Mucosa of descending colon (tissue), 3 donors: Measurements from ENCODE around the gene NFKBIE. TPM values are rescaled to one million over a fixed set of nuclear protein-coding genes. Genes with fewer than 3 reads are reported as not detected.
A peak's percentile ranks its signal among the peaks of the same experiment; 100 is the strongest.

ENCODE experiments used
- ATAC-seq: fragments of 200-7000 bp; cut with Tn5 transposase; one replicate; pipeline ENCODE4 v1.9.1; 2020; ENCODE audit warnings: mild to moderate bottlenecking, moderate library complexity
- DNase-seq, 3 donors: peaks; one replicate each; pipeline ENCODE4 v3.0.0-alpha.2; 2020
- H3K36me3 ChIP-seq: fragments of 200-600 bp; one replicate; pipeline ENCODE4 v1.8.0; 2021; ENCODE audit warnings: low read depth, mild to moderate bottlenecking
- H3K4me1 ChIP-seq: fragments of 200-600 bp; one replicate; pipeline ENCODE4 v1.8.0; 2021; ENCODE audit warnings: low read depth, mild to moderate bottlenecking
- H3K4me3 ChIP-seq: fragments of 200-600 bp; one replicate; pipeline ENCODE4 v1.8.0; 2021; ENCODE audit warnings: mild to moderate bottlenecking
- H3K9me3 ChIP-seq: fragments of 200-600 bp; one replicate; pipeline ENCODE4 v1.8.0; 2021; ENCODE audit warnings: mild to moderate bottlenecking
- CTCF ChIP-seq: fragments of 200-600 bp; IDR thresholded peaks from one replicate; pipeline ENCODE4 v1.8.0; 2022; ENCODE audit warnings: antibody characterized with exemption, mild to moderate bottlenecking
- intact Hi-C, 2 donors: fragments of 100-400 bp; cut with DNase I in 1 of 2; cut with micrococcal nuclease in 1 of 2; formaldehyde crosslinking; loops; one replicate each; pipeline versions ENCODE4 v1.11.0 to v1.11.1; 2022; cut with DNase I, micrococcal nuclease
- total RNA-seq, 3 donors: library from RNA; stranded (reverse); fragmentation: NEBNext Ultra II Directional in 2 of 3; extraction: Animal tissue kit (Norgen Biotek cat#: 25700) in 2 of 3; gene quantifications; one replicate each; pipeline versions ENCODE4 v1.2.1 to v1.2.4, GENCODE V29; 2021 to 2023
- donor health status: DM: no; HTN: no; CAD: no; lungs with moderate emphysema.
- donor health status: DM: no; HTN: no; CAD: no.
- donor health status: DM: no; HTN: yes; CAD: no.

Gene NFKBIE
- total RNA-seq, 3 donors from 2014 or later: 8.7 to 13.4 (median 10.8) TPM

GRCh38 chr6:44254191-44255104 lies 10.9 kb downstream of the NFKBIE start:
- Histone ChIP-seq H3K4me3 (no peak overlapping the region), H3K36me3 (peaks cover 26% of the 10 kb centered on the region), H3K4me1 (peaks cover 18% of the 10 kb centered on the region), H3K9me3 (no peaks in the 10 kb centered on the region)
- ATAC-seq (no peak), DNase-seq (no peak)
- TF ChIP-seq CTCF: no peak
- intact Hi-C loops: no loop called here

GRCh38 chr6:44253307-44254101 lies 11.8 kb downstream of the NFKBIE start:
- intact Hi-C loops: no loop called here
- Histone ChIP-seq H3K4me3 (no peak overlapping the region), H3K36me3 (peaks cover 26% of the 10 kb centered on the region), H3K4me1 (peaks cover 26% of the 10 kb centered on the region), H3K9me3 (no peaks in the 10 kb centered on the region)
- ATAC-seq (no peak), DNase-seq (peak in 1 of 3 donors; percentile 76)
- no peak for TF ChIP-seq CTCF

GRCh38 chr6:44251576-44252524 lies 13.5 kb downstream of the NFKBIE start:
- Histone ChIP-seq H3K4me1 (peaks cover 26% of the 10 kb centered on the region), H3K36me3 (peaks cover 26% of the 10 kb centered on the region), H3K4me3 (no peak overlapping the region), H3K9me3 (no peaks in the 10 kb centered on the region)
- ATAC-seq (no peak), DNase-seq (no peak)
- TF ChIP-seq CTCF: no peak
- intact Hi-C loops: no loop called here

GRCh38 chr6:44250718-44251123 lies 14.6 kb downstream of the NFKBIE start:
- intact Hi-C loops: no loop called here
- no peak for DNase-seq
- Histone ChIP-seq H3K9me3 (no peaks in the 10 kb centered on the region), H3K36me3 (peaks cover 26% of the 10 kb centered on the region), H3K4me3 (no peak overlapping the region), H3K4me1 (peaks cover 15% of the 10 kb centered on the region)
- ATAC-seq: no peak
- TF ChIP-seq CTCF: no peak
